Myocyte (in vitro differentiated cells): ENCODE data around the gene PUS10. TPM values are rescaled to one million over a fixed set of nuclear protein-coding genes. Genes with fewer than 3 reads are reported as not detected.
A peak's percentile ranks its signal among the peaks of the same experiment; 100 is the strongest.

Experiments used
- DNase-seq: peaks from one replicate; pipeline ENCODE4 v3.0.0-alpha.2; 2012; ENCODE audit warnings: low read depth
- total RNA-seq: library from RNA; depleted of rRNA; stranded (reverse); fragments of >200 nt; gene quantifications from 2 replicates; pipeline ENCODE4 v1.2.3, GENCODE V29; 2014

Gene PUS10
- total RNA-seq, 1 donor from 2014 or later, result 9.3 TPM

DNA sequence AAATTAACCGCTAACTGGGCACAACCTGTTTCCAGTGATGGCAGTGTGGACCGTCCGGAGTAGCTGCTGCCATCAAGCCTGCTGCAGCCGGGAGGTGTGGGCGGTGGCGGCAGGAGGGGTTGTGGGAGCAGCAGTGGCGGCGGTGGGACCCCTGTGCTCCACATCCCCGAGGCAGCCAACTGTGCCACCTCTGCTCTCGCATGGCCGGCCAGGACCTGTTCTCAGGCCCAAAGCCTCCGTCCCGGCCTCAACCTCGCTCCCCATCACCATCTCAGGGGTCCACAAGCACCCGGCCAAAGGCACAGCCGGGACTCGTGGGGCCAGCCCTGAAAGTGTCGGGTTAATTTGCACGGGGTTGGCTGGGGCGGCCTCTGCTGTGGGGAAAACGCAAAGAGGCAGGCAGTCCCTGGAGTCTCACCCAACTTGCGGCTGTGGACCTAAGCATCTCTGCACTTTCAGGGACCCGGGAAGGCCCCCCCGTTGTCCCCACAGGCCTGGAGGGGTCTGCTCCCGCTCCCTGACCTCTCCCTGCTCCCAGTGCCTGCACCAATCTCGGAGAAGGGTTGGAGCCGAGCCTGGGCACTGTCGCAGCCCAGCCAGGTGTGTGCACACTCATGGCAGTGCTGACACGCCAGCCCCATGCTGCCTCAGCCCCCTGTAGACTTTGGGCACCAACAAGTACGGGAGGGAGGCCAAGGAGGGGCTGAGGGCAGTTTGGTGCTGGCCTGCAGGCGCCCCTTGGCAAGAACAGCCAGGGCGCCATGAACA, 45.0 kb downstream of the PUS10 start:
- DNase-seq, result no peak

DNA sequence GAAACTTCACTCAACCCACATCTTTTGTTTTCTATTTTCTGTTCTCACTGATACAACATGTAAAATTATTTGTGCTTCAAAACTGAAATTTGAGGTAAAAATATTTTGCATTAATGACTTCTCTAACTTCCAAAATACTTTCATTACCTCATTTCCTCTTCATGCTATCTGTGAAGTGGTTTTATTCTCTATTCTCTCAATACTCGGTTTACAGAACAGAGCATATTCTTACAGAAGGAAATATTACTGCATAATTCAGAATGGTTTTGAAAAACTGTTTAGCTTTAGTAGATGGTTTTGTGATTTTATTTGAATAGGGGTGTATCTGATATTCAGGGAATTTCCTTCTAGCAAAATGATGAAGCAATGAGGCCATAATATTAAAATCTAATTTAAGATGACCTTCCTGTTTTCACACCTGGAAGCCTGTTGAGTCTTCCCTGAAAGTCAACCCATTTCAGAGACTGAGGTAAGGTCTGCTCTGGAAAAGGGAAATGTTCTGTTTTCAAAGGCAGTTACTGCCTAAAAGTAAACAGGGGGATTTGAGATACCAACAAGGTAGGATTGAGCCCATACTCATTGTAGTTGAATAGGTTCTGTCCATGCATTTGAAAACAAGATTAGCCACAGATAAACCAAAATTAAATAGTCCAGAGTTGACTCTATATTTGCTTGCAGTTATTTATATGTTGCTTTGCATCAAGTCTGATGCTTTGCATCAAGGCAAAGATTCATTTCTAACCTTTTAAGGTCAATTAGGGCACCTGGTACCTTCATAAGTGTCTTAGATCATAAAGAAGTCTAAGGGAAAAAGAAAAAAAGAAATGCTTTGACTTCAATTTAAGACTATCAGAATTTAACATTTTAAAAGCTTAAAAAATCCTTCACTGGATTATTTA, 51.3 kb downstream of the PUS10 start:
- DNase-seq, result no peak

DNA sequence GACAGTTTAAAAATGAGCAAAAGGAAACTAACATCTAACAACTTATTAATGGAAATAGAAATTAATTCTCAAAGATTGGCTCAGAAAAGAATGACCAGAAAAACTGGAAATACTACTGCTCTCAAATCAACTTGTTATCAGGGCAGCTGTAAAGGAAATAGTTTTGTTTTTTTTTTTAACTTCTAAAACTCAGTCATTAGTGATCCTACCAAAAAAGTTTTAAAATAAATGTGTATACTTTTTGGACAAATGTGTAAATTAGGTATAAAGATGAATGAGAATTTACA, 52.6 kb downstream of the PUS10 start:
- DNase-seq, result no peak

DNA sequence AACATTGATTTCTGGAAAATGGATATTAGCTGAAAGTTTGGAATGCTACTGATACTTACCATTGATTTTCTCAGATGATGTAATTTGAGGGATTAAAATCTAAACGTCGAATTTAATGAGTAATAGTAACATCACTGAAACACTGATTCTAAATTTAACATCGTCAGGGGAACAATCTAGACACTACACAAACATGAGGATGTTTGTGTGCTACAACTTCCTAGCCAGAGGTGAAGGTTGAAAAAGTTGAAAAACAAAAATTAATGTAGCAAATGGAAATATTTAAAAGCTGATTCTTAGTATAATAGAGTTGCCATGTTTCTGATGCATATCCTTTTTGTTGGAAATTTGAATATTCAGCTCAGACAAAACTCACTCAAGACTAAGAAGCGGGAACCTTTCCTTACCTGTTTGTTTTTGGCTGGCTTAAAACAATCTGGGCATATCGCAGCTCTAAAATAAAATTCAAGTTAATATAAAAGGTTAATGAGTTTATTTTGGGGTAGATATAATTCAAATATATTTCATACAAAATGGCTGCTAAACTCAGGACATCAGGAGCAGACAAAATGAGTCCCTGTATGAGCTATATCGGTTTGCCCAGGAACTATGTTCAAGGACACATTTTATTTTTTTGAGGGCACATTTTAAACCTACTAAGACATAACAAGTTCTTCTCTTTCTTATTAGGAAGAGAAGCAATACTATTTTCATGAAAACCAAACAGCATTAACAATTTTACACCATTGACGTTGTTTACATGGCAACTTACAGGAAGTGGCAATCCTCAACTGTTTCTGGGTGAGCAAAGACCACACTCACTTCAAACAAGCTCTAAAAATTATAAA, 53.2 kb downstream of the PUS10 start:
- no peak for DNase-seq

DNA sequence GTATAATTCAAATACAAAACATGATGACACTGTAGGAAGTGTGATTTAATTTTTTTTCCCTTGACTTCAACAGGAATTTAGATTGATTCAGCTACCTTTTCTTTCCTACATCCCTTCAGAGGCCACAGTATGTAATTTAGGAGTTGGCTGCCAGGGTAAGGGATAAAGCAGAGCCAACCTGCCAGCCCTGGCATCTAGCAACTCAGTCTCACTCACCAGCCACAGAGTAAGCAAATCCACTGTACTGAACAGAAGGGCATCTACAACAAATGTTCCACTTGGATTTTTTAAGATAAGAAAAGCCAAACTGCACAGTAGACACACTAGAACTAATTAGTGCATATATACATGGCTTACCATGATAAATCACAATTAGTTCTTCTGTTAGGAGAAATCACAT, 54.9 kb downstream of the PUS10 start:
- no peak for DNase-seq

DNA sequence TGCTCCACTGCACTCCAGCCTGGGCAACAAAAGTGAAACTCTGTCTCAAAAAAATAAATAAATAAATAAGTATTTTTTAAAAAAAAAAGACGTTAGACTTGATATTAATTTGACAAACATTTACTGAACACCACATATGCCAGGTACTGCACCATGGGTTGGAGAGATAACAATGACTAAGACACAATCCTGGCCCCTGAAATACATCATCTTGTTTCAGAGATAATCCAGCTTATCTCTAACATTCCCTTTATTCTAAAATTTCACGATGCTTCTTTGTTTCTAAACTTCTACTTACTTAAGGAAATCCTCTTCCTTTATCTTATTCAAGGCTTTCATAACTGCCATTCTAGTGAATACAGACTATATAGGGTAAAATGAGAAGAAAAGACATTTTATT, 55.5 kb downstream of the PUS10 start:
- no peak for DNase-seq

DNA sequence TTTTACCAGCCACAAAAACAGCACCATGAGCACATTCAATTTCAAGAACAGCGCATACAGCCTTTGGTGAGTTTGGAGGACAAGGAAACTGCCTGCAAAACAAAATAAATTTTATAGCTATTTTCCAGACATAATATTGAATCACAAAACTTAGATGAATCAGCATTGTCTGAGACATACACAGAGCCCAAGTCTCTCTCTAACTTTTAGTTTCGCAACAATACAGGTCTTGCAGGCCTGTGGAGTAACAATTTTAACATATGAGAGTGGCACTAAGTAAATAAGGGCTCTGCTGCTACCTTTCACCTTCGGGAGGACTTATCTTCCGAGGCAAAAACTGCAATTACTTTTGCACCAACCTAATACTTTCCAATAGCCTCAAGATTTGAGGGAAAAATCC, 56.6 kb downstream of the PUS10 start:
- no peak for DNase-seq

DNA sequence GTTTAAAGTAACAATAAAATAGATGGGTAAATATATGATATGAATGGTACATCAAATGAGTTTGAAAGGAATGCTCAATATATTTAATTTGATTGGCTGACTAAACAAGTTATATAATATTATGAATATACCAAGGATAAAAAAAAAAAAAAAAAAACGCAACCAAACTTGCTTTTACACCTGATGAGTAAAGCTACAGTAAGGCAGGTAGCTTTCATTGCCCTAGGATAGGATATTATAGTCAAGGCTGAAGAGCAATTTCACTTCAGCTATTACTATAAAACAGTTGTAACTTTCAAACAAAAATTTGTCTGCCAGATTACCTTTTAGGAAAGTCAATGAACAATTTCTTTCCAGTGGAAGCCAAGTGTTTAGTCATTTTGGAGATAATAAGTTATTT, 57.3 kb downstream of the PUS10 start:
- no peak for DNase-seq

DNA sequence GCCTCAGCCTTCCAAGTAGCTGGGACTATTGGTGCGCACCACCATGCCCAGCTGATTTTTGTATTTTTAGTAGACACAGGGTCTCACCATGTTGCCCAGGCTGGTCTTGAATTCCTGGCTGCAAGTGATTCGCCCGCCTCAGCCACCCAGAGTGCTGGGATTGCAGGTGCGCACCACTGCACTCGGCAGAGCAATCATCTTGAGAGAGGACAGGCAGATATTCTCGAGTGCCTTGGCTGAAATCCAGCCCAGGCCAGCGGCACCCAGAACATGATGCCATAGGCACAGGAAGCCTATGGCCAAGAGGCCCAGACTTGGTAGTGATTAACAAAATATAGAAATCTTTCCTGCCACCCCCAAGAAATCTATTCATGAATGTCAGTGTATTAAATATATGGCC, 58.6 kb downstream of the PUS10 start:
- DNase-seq, result no peak

DNA sequence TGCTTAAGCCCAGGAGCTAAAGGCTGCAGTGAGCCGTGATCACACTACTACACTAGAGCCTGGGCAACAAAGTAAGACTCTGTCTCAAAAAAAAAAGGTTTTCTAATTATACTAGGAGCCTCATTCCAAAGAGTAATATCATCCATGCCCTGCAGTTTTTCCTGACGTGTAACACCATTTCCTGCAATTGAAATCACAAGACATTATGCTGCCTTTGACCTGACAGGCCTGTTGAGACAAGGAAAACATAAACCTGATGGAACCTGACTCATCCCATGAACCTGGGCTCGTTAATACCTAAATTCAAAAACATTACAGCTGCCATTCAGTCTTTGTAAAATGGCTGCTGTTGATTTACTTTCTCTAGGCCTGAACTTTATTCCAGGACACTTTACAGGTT, 59.3 kb downstream of the PUS10 start:
- no peak for DNase-seq

DNA sequence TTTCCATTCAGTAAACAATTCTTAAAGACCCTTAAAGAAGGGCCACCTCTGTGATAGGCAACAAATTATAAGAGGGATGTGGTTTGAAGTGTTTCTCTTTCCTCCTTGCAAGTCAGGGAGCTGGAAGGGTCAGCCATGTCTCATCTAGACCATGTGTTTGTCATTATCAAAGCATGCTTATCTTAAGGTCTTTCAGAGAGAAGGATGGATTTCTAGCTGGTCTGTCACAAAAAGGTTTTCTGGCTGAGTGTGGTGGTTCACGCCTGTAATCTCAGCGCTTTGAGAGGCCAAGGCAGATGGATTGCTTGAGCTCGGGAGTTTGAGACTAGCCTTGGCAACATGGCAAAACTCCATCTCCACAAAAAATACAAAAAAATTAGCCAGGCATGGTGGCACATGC, 59.7 kb downstream of the PUS10 start:
- no peak for DNase-seq

DNA sequence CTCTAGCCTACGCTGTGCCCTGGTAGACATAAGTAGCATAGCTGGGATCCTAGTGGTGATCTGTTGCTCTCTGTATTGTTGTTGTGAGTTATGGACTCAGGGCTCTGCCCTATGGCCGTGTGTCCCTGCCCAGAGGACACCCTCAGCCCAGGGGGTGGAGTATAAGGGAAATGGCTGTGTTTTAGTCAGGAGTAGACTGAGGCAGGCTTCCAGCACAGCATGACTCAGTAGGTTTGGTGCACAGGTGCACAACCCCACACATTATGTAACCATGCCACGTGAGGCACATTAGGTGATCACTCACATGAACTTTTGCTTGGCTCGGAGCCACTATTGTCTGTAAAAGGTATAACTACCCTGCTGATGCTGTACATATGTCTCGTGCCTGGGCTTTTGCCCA, 60.4 kb downstream of the PUS10 start:
- peak; percentile 28 for DNase-seq

DNA sequence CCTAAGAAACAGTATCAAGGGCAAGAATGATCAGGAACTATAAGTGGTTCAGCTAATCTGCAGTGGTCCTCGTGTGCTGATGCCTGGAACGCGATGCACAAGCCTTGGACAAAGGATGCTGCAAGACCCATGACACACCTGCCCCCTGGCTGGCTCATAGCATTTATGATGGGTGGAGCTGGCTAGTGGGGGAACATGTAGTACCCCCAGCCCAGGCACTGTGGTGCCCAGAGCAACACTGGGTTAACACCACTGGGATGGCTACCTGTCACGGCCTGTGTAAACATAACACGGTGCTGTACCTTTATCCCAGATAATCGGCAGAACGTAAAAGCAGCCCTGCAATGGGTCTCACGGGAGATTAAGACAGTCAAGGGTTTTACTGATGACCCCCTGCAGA, 60.8 kb downstream of the PUS10 start:
- no peak for DNase-seq

DNA sequence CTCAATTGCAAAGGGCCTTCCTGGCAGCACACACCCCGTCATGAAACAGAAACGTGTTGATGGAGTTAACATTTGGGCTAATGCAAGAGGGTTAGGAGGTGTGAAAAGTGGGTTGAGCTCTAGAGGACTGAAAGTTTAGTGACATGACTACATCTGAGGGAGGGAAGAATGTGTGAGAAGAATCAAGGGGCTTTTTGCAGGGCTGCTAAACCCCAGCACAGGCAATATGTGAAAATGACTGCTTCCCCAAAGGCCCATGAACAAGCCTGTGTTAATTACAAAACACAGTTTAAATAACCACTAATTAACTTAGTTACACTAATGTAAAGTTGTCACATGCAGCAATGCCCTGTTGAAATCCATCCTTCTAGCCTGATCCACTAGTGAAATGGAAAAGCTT, 63.9 kb downstream of the PUS10 start:
- no peak for DNase-seq

DNA sequence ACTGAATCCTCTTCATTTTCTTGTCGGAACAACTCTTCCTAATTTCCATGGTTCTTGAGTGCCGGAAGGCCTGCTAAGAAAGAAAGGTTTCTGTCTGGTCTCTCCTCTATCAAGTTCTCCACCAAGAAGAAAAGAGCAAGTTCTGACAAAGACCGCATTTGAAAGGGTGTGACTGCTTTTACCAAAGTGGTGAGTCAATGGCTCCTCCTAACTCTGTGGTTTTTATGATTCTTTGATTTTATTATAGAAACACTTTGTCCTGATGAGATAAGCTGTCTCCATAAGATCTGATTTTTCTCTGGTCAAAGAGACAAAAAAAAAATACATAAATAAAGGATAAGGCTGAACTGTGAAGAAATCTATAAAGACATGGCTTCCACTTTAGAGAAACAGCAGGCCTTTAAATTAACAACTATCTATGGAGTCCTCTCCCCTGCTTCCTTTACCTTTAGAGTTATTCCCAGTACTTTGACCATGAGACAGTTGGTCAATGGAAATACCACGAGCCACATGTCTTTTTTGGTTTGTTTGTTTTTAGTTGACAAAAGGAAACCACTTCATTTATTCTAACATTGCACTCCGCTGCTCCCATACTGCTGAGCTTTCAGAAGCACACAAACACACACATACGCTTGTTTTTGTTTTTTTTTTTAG, 69.0 kb downstream of the PUS10 start:
- DNase-seq, result peak; percentile 69

DNA sequence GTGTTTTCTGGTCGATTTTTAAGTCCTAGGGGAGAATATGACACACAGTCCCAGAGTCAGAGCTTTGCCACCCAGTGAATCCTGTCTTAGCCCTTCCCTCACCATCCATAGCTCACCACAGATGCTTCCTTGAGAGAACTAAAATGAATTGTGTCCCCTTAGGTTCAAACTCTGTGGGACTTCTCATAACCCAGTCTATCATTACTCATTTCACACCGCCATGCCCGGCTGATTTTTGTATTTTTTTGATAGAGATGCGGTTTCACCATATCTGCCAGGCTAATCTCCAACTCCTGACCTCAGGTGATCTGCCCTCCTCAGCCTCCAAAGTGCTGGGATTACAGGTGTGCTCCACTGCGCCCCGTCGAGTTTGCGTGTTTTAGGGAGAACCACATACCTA, 69.9 kb downstream of the PUS10 start:
- DNase-seq, result no peak

DNA sequence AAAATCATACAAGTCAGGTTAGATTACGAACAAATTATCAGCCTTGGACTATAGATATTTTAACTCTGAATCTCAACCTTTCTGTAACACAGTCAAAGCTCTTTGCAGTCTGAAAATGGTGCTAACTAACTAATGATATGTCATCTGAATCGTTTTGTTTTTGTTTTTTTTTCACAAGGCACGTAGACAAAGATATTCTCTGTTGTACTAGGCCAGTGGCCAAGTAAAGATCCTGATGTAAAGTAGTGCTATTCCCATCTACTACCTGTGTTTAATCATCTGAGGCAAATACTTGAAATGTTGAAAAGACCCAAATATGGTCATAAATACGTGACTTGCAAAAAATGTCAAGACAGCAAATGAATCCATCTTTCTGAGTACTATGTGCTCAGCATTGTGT, 71.0 kb downstream of the PUS10 start:
- no peak for DNase-seq

DNA sequence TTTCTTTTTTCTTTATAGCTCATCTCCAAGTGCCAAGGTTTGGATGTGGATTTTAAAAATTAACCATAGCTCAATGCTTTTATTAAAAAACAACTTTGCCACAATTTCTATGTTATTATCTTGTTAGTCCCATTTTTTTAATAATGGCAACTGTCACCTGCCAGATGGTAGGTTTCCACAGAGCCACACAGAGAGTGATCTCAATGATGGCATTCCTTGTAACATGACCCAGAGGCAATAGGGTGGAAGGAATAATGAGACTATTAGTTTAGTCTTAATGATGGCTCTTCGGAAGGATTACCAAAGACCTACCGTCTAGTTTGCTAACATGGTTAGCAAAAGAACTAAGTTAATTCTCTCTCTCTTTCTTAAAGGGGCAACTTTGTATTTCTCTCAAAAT, 72.7 kb downstream of the PUS10 start:
- DNase-seq, result peak; percentile 46

DNA sequence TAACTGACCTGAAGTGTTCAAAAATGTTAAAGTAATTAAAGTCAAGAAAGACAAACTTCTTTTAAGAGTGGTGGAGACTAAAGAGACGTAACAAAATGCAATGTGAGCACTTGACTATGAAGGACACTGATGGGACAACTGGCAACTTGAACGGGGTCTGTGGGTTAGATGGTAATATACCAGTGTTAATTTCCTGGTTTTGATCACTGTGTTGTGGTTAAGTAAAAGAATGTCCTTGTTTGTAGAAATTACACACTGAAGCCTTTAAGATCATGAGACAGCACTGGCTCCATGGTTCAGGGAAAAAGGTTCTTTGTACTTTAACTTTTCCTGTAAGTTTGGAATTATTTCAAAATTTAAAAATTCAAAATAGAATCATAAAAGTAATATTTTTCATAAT, 78.4 kb downstream of the PUS10 start:
- no peak for DNase-seq

DNA sequence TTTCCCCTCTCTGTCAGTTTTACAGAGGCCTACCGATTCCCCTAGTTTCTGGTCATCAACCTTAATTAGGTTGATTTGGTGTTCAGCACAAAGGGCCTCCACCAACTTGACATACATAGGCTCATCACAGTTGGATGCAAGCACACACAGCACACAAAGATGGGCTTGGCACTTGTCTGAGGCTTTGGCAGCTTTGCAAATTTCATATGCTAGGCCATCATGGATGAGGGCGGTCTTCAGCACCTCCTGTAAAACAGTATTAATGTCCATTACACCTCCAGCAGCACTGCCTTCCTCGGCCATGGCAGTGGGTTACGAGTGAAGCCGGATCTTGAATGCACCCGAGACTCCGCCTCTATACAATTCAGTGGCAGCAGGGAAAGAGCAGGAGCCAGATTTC, 79.8 kb downstream of the PUS10 start:
- DNase-seq, result no peak

DNA sequence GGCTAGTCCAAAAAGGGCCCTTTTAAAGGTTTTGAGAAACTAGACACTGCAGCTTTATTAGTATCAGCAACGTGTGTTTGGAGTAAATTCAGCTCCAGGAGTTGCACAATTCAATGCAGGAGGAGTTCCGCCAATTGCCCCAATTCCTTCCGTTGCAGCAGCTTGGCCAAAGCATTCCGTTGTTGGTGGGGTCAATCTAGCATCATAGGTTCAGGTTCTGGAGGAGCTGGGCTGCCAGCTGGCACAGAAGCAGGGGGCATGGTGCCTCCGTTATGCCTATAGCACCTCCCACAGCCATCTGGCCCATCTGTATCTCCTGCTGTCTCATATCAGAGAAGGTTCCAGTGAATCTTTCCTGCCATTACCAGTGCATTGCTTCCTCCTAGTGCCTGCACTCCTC, 81.3 kb downstream of the PUS10 start:
- no peak for DNase-seq
